ENCODE measurements around the gene HHAT. TPM values are rescaled to one million over a fixed set of nuclear protein-coding genes. Genes with fewer than 3 reads are reported as not detected.

The HHAT gene
- total and polyA plus RNA-seq, 2 of the 13 experiments (the other 11 are each of a cell fraction or from before 2014, with no cell fraction given), result 2.6 to 4.9 TPM

DNA sequence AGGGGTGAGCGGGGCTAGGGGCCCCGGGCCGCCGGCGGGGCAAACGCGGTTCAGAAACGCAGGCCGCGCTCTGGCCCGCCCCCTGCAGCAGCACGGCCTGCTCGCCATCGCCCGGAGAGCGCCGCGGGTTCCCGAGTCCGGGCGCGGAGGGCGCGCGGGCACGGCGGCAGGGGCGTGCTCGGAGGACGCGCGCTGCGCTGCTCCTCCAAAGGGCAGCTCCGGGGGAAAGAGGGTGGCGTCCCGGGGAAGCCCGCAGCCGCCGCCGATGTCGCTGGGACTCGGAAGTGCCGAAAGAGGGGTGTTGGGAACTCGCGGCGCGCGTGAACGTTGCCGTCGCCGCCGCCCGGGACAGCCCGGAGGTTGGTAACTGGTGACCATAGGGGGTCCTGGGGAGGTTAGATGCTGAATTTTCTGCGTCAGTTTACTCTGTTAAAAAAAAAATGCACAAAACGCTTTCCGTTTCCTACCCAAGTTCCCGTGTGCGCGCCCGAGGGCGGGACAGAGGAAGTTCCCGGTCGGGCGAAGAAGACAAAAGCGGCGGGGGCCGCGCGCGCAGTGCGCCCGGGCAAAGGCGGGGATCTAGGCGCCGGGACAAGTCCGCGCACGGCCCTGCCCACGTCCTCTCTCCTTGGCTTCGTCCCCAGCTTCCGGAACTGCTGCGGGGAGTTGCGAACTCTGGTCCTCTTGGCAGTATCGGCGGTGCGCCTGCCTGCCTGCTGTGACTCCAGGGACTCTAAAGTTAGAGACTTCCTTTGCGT, at the start of gene HHAT (continued):
- TF ChIP-seq EEA1 (CRISPR knock-in tag; IDR thresholded peaks at IDR 0.05; ENCODE audit: borderline replicate concordance) (0 out of 2 replicates have a peak, but pooled peaks have one; percentile 21), KMT2B (CRISPR knock-in tag; IDR thresholded peaks at IDR 0.05) (peak; percentile 46; the same call in 1 of the 2 replicates), ZBTB3 (CRISPR knock-in tag; IDR thresholded peaks at IDR 0.05; ENCODE audit: borderline replicate concordance, low read depth) (0 out of 2 replicates have a peak, but pooled peaks have one; percentile 18), RCOR2 (CRISPR knock-in tag; IDR thresholded peaks at IDR 0.05) (no peak), SALL1 (CRISPR knock-in tag; IDR thresholded peaks at IDR 0.05) (peak; percentile 30; the same call in 1 of the 2 replicates), RNF219 (CRISPR knock-in tag; IDR thresholded peaks at IDR 0.05) (no peak), ATF7 (IDR thresholded peaks at IDR 0.05) (no peak), ATF7 (CRISPR knock-in tag; IDR thresholded peaks at IDR 0.05) (peak; percentile 60; the same call in 1 of the 2 replicates), PAWR (CRISPR knock-in tag; IDR thresholded peaks at IDR 0.05; ENCODE audit: borderline replicate concordance) (no peak), HOXA9 (CRISPR knock-in tag; IDR thresholded peaks at IDR 0.05; ENCODE audit: borderline replicate concordance) (no peak), MED8 (CRISPR knock-in tag; IDR thresholded peaks at IDR 0.05; ENCODE audit: insufficient replicate concordance) (peak; percentile 23), MTA1 (CRISPR knock-in tag; IDR thresholded peaks at IDR 0.05; ENCODE audit: borderline replicate concordance) (peak; percentile 87), ZNF781 (CRISPR knock-in tag; IDR thresholded peaks at IDR 0.05; ENCODE audit: borderline replicate concordance, not compliant biosample characterization) (no peak), ZNF740 (CRISPR knock-in tag; IDR thresholded peaks at IDR 0.05) (peak; percentile 15; the same call in 1 of the 2 replicates), ZSCAN29 (CRISPR knock-in tag; conservative IDR thresholded peaks at IDR 0.05) (0 out of 2 replicates have a peak, but pooled peaks have one; percentile 38)
- TF ChIP-seq, protein P1, sequence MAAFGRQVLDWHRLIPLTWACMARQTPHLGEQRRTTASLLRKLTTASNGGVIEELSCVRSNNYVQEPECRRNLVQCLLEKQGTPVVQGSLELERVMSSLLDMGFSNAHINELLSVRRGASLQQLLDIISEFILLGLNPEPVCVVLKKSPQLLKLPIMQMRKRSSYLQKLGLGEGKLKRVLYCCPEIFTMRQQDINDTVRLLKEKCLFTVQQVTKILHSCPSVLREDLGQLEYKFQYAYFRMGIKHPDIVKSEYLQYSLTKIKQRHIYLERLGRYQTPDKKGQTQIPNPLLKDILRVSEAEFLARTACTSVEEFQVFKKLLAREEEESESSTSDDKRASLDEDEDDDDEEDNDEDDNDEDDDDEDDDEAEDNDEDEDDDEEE (CRISPR knock-in tag; IDR thresholded peaks at IDR 0.05), result 0 out of 2 replicates have a peak, but pooled peaks have one; percentile 41
- TF ChIP-seq, protein P2, sequence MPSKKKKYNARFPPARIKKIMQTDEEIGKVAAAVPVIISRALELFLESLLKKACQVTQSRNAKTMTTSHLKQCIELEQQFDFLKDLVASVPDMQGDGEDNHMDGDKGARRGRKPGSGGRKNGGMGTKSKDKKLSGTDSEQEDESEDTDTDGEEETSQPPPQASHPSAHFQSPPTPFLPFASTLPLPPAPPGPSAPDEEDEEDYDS (CRISPR knock-in tag; IDR thresholded peaks at IDR 0.05), result no peak; the same call in 1 of the 2 replicates
- TF ChIP-seq, protein P3, sequence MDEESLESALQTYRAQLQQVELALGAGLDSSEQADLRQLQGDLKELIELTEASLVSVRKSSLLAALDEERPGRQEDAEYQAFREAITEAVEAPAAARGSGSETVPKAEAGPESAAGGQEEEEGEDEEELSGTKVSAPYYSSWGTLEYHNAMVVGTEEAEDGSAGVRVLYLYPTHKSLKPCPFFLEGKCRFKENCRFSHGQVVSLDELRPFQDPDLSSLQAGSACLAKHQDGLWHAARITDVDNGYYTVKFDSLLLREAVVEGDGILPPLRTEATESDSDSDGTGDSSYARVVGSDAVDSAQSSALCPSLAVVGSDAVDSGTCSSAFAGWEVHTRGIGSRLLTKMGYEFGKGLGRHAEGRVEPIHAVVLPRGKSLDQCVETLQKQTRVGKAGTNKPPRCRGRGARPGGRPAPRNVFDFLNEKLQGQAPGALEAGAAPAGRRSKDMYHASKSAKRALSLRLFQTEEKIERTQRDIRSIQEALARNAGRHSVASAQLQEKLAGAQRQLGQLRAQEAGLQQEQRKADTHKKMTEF (CRISPR knock-in tag; IDR thresholded peaks at IDR 0.05), result peak; percentile 45; the same call in 1 of the 2 replicates
- TF ChIP-seq, protein P4, sequence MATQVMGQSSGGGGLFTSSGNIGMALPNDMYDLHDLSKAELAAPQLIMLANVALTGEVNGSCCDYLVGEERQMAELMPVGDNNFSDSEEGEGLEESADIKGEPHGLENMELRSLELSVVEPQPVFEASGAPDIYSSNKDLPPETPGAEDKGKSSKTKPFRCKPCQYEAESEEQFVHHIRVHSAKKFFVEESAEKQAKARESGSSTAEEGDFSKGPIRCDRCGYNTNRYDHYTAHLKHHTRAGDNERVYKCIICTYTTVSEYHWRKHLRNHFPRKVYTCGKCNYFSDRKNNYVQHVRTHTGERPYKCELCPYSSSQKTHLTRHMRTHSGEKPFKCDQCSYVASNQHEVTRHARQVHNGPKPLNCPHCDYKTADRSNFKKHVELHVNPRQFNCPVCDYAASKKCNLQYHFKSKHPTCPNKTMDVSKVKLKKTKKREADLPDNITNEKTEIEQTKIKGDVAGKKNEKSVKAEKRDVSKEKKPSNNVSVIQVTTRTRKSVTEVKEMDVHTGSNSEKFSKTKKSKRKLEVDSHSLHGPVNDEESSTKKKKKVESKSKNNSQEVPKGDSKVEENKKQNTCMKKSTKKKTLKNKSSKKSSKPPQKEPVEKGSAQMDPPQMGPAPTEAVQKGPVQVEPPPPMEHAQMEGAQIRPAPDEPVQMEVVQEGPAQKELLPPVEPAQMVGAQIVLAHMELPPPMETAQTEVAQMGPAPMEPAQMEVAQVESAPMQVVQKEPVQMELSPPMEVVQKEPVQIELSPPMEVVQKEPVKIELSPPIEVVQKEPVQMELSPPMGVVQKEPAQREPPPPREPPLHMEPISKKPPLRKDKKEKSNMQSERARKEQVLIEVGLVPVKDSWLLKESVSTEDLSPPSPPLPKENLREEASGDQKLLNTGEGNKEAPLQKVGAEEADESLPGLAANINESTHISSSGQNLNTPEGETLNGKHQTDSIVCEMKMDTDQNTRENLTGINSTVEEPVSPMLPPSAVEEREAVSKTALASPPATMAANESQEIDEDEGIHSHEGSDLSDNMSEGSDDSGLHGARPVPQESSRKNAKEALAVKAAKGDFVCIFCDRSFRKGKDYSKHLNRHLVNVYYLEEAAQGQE (IDR thresholded peaks at IDR 0.05; ENCODE audit: borderline replicate concordance in 1 of 2, low read depth in 1 of 2, low read length in 2 of 2), result no peak
